HL-60 (cell line): ENCODE results near the gene BEST3.

Experiments
- DNase-seq, 2 experiments: peaks; one replicate each; pipeline ENCODE4 v3.0.0-alpha.2; 2010 to 2020; ENCODE audit warnings: low read depth in 1 of 2, low spot score in 1 of 2
- H3K27ac ChIP-seq: fragments of 250-450 bp; sonication (Bioruptor Pico); replicated peaks from 2 replicates; pipeline ENCODE4 v1.5.1; 2020; ENCODE audit warnings: mild to moderate bottlenecking, moderate library complexity
- H3K27me3 ChIP-seq: fragments of 250-450 bp; sonication (Bioruptor Pico); 2 replicates; pipeline ENCODE4 v1.5.1; 2021; ENCODE audit warnings: mild to moderate bottlenecking, moderate library complexity; ENCODE audit not compliant: insufficient read depth, poor library complexity, severe bottlenecking
- H3K4me3 ChIP-seq: replicated peaks from 2 replicates; pipeline ENCODE4 v1.5.1; 2011; ENCODE audit warnings: mild to moderate bottlenecking, control low read depth, low read length; ENCODE audit not compliant: insufficient read depth
- GABPA ChIP-seq: IDR thresholded peaks from 2 replicates; pipeline ENCODE4 v1.6.1; 2012; ENCODE audit warnings: low read depth
- POLR2AphosphoS5 ChIP-seq: IDR thresholded peaks from 2 replicates; pipeline ENCODE4 v1.6.1; 2012; ENCODE audit warnings: low read depth
- SPI1 ChIP-seq: IDR thresholded peaks from 2 replicates; pipeline ENCODE4 v1.6.1; 2012; ENCODE audit warnings: low read depth, mild to moderate bottlenecking, borderline replicate concordance
- TF ChIP-seq, protein P1 (sequence below): IDR thresholded peaks from 2 replicates; pipeline ENCODE4 v1.6.1; 2012; ENCODE audit warnings: low read depth; ENCODE audit not compliant: insufficient replicate concordance
- TF ChIP-seq, protein P2 (sequence below): IDR thresholded peaks from one replicate; pipeline ENCODE4 v1.5.1; 2011; ENCODE audit warnings: low read length, control low read depth, inconsistent platforms; ENCODE audit not compliant: insufficient read depth

Gene BEST3

DNA sequence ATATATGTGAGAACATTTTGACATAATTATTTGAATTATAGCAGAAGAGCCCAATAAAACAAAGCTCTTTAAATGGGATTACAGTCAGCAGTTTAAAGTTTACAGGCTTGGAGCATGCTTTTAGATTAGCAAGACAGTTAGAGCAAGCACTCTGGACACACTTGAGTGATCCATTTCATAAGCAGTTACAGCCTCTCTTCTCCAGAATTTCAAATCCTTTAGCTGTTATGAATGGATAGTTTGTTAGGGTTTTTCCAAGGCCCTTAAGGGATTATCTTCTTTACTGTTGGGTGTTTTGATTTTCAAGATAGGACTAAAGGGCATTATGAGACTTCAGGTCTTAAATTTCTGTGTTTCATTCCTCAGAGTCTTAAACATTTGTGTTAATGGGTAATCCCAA is 36.3 kb downstream of the BEST3 start:
- H3K4me3 ChIP-seq: no peak overlapping the region
- TF ChIP-seq POLR2AphosphoS5 (no peak), GABPA (no peak), SPI1 (no peak)
- TF ChIP-seq, protein P1, sequence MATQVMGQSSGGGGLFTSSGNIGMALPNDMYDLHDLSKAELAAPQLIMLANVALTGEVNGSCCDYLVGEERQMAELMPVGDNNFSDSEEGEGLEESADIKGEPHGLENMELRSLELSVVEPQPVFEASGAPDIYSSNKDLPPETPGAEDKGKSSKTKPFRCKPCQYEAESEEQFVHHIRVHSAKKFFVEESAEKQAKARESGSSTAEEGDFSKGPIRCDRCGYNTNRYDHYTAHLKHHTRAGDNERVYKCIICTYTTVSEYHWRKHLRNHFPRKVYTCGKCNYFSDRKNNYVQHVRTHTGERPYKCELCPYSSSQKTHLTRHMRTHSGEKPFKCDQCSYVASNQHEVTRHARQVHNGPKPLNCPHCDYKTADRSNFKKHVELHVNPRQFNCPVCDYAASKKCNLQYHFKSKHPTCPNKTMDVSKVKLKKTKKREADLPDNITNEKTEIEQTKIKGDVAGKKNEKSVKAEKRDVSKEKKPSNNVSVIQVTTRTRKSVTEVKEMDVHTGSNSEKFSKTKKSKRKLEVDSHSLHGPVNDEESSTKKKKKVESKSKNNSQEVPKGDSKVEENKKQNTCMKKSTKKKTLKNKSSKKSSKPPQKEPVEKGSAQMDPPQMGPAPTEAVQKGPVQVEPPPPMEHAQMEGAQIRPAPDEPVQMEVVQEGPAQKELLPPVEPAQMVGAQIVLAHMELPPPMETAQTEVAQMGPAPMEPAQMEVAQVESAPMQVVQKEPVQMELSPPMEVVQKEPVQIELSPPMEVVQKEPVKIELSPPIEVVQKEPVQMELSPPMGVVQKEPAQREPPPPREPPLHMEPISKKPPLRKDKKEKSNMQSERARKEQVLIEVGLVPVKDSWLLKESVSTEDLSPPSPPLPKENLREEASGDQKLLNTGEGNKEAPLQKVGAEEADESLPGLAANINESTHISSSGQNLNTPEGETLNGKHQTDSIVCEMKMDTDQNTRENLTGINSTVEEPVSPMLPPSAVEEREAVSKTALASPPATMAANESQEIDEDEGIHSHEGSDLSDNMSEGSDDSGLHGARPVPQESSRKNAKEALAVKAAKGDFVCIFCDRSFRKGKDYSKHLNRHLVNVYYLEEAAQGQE: no peak
- TF ChIP-seq, protein P2, sequence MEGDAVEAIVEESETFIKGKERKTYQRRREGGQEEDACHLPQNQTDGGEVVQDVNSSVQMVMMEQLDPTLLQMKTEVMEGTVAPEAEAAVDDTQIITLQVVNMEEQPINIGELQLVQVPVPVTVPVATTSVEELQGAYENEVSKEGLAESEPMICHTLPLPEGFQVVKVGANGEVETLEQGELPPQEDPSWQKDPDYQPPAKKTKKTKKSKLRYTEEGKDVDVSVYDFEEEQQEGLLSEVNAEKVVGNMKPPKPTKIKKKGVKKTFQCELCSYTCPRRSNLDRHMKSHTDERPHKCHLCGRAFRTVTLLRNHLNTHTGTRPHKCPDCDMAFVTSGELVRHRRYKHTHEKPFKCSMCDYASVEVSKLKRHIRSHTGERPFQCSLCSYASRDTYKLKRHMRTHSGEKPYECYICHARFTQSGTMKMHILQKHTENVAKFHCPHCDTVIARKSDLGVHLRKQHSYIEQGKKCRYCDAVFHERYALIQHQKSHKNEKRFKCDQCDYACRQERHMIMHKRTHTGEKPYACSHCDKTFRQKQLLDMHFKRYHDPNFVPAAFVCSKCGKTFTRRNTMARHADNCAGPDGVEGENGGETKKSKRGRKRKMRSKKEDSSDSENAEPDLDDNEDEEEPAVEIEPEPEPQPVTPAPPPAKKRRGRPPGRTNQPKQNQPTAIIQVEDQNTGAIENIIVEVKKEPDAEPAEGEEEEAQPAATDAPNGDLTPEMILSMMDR: no peak
- peaks cover 2% of the 10 kb centered on the region for H3K27me3 ChIP-seq
- no peak for DNase-seq
- no peak overlapping the region for H3K27ac ChIP-seq

- H3K27me3 ChIP-seq: peaks cover 2% of the 10 kb centered on the region
- no peak for DNase-seq
- no peak overlapping the region for H3K4me3 ChIP-seq
- TF ChIP-seq, protein P1: no peak
- TF ChIP-seq, protein P2: no peak
- TF ChIP-seq POLR2AphosphoS5 (no peak), GABPA (no peak), SPI1 (no peak)
- no peak overlapping the region for H3K27ac ChIP-seq
Measured at GRCh38 chr12:69661386-69661785, 37.7 kb downstream of the BEST3 start.

GRCh38 chr12:69660164-69660863 is 38.8 kb downstream of the BEST3 start:
- no peak for DNase-seq
- peaks cover 2% of the 10 kb centered on the region for H3K27me3 ChIP-seq
- H3K27ac ChIP-seq: no peak overlapping the region
- TF ChIP-seq SPI1 (no peak), POLR2AphosphoS5 (no peak), GABPA (no peak)
- TF ChIP-seq, protein P1: no peak
- TF ChIP-seq, protein P2: no peak
- H3K4me3 ChIP-seq: no peak overlapping the region
